Upper lobe of right lung (tissue), 1 donor: ENCODE results near the gene CXCL6. TPM values are rescaled to one million over a fixed set of nuclear protein-coding genes. Genes with fewer than 3 reads are reported as not detected.
A peak's percentile ranks its signal among the peaks of the same experiment; 100 is the strongest.

Experiments
- ATAC-seq: fragments of 200-7000 bp; cut with Tn5 transposase; one replicate; pipeline ENCODE4 v1.9.1; 2020; ENCODE audit warnings: mild to moderate bottlenecking, moderate library complexity
- DNase-seq: peaks from one replicate; pipeline ENCODE4 v3.0.0-alpha.2; 2020
- H3K27ac ChIP-seq: fragments of 200-600 bp; one replicate; pipeline ENCODE4 v1.8.0; 2022
- H3K27me3 ChIP-seq: fragments of 200-600 bp; one replicate; pipeline ENCODE4 v1.8.0; 2022; ENCODE audit warnings: mild to moderate bottlenecking
- H3K36me3 ChIP-seq: fragments of 200-600 bp; one replicate; pipeline ENCODE4 v1.8.0; 2022
- H3K4me1 ChIP-seq: fragments of 200-600 bp; one replicate; pipeline ENCODE4 v1.8.0; 2022
- H3K4me3 ChIP-seq: fragments of 200-600 bp; one replicate; pipeline ENCODE4 v1.8.0; 2022; ENCODE audit warnings: mild to moderate bottlenecking
- H3K9me3 ChIP-seq: fragments of 200-600 bp; one replicate; pipeline ENCODE4 v1.8.0; 2022
- intact Hi-C: fragments of 100-400 bp; cut with DNase I; formaldehyde crosslinking; loops from one replicate; pipeline ENCODE4 v1.11.0; 2022
- total RNA-seq: library from RNA; stranded (reverse); fragmentation: NEBNext Ultra II Directional; extraction: Animal tissue kit (Norgen Biotek cat#: 25700); gene quantifications from one replicate; pipeline ENCODE4 v1.2.1, GENCODE V29; 2021
- TF ChIP-seq, protein P1 (sequence below): fragments of 200-600 bp; IDR thresholded peaks from one replicate; pipeline ENCODE4 v1.8.0; 2022; ENCODE audit warnings: antibody characterized with exemption
- donor health status: DM: no; HTN: yes; CAD: no; lungs with severe emphysema.

The CXCL6 gene
- total RNA-seq, 1 donor from 2014 or later, result not detected

DNA sequence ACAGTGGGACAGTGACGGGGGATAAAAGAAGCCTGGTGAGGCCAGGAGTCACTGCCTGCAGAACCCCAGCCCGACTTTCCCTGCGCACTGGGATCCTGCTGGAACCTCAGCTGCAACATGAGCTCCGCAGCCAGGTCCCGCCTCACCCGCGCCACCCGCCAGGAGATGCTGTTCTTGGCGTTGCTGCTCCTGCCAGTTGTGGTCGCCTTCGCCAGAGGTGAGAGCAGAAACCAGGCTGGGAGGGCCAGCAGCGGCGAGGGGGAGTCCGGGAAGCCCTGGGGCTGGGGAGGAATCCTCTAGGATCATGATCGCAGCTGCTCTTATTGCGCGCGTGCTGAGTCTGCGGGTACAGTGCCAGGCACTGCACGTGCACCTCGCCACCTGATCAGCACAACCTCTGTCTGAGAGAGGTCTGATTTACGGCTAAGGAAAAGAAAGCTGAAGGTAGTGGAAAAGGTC lies 16.8 kb downstream of the CXCL6 start, which contains the start of gene PF4V1:
TSS of gene PF4V1 (plus strand) at position 51 of the 459 bp plus-strand sequence. CDS start at position 118, 67 bp downstream.
- intact Hi-C loops, result no loop called here
- Histone ChIP-seq H3K27me3 (no peaks in the 10 kb centered on the region), H3K36me3 (no peaks in the 10 kb centered on the region), H3K9me3 (no peaks in the 10 kb centered on the region), H3K4me1 (peaks cover 10% of the 10 kb centered on the region), H3K27ac (no peak within 1 kb of the TSS), H3K4me3 (no peak within 1 kb of the TSS)
- peak; percentile 61 for ATAC-seq
- DNase-seq, result peak; percentile 70
- TF ChIP-seq, protein P1, sequence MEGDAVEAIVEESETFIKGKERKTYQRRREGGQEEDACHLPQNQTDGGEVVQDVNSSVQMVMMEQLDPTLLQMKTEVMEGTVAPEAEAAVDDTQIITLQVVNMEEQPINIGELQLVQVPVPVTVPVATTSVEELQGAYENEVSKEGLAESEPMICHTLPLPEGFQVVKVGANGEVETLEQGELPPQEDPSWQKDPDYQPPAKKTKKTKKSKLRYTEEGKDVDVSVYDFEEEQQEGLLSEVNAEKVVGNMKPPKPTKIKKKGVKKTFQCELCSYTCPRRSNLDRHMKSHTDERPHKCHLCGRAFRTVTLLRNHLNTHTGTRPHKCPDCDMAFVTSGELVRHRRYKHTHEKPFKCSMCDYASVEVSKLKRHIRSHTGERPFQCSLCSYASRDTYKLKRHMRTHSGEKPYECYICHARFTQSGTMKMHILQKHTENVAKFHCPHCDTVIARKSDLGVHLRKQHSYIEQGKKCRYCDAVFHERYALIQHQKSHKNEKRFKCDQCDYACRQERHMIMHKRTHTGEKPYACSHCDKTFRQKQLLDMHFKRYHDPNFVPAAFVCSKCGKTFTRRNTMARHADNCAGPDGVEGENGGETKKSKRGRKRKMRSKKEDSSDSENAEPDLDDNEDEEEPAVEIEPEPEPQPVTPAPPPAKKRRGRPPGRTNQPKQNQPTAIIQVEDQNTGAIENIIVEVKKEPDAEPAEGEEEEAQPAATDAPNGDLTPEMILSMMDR, result peak; percentile 15

DNA sequence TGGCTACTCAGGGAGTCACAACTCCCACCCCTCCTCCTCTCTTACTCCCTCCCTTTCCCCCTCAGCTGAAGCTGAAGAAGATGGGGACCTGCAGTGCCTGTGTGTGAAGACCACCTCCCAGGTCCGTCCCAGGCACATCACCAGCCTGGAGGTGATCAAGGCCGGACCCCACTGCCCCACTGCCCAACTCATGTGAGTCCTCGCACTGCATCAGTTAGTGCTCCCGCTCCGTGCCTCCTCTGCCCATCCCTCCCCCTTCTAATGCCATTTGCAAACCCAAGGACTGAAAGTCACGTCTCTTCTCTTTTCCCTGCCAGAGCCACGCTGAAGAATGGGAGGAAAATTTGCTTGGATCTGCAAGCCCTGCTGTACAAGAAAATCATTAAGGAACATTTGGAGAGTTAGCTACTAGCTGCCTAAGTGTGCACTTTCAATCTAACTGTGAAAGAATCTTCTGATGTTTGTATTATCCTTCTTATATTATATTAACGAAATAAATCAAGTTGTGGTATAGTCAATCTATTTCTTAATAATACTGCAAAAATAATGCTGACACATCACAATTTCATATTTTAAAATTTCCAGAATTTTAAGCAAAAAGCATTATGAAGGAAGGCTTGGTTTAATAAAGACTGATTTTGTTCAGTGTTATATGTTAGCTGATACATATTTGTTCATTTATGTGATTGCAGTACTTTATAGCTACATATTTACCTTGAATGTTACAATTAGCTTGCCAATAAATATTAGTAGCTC lies 17.4 kb downstream of the CXCL6 start:
- intact Hi-C loops, result no loop called here
- Histone ChIP-seq H3K27me3 (no peaks in the 10 kb centered on the region), H3K9me3 (no peaks in the 10 kb centered on the region), H3K36me3 (no peaks in the 10 kb centered on the region), H3K27ac (no peak overlapping the region), H3K4me3 (no peak overlapping the region), H3K4me1 (peaks cover 10% of the 10 kb centered on the region)
- DNase-seq (no peak), ATAC-seq (peak; percentile 31)
- TF ChIP-seq, protein P1, result no peak

DNA sequence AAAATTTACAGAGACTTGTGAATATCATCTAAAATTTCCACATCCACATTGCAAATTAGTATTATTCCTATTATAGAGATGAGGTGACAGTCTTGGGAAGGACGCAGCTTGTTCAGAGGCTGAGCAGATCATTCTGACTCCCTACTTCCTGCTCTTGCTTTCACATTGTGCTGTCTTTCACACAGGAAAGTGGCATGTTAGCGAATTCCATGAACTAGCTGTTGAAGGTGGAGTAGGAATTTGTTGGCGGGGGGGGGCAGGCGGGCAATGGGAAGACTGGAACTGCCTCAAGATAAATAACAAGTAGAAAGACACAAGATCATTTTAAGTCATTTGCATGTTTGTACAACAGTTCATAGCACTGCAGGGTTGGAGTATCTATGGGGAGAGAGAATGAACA lies 18.9 kb downstream of the CXCL6 start:
- no peak overlapping the region for H3K27ac ChIP-seq
- TF ChIP-seq, protein P1, result no peak
- no peaks in the 10 kb centered on the region for H3K36me3 ChIP-seq
- H3K4me3 ChIP-seq, result no peak overlapping the region
- no peaks in the 10 kb centered on the region for H3K27me3 ChIP-seq
- intact Hi-C loops, result no loop called here
- no peaks in the 10 kb centered on the region for H3K9me3 ChIP-seq
- ATAC-seq (peak; percentile 31), DNase-seq (no peak)
- H3K4me1 ChIP-seq, result peaks cover 16% of the 10 kb centered on the region

DNA sequence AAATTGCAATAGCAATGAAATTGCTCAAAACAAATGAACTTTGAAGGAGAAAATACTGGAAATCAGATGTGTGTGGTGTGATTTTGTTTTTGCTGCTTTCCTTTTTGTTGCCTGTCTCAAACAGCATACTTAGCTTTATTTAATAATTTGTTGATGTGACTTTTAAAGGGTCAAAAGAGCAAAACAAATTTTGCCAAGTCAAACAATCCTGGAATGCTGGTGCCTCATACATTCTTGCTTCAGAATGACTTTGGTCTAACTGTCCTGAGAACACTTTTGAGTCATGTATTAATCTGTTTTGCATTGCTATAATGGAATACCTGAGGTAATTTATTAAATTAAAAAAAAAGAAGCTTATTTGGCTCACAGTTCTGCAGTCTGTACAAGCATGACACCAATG lies 20.0 kb downstream of the CXCL6 start:
- intact Hi-C loops, result no loop called here
- peak; percentile 24 for ATAC-seq
- TF ChIP-seq, protein P1, result no peak

DNA sequence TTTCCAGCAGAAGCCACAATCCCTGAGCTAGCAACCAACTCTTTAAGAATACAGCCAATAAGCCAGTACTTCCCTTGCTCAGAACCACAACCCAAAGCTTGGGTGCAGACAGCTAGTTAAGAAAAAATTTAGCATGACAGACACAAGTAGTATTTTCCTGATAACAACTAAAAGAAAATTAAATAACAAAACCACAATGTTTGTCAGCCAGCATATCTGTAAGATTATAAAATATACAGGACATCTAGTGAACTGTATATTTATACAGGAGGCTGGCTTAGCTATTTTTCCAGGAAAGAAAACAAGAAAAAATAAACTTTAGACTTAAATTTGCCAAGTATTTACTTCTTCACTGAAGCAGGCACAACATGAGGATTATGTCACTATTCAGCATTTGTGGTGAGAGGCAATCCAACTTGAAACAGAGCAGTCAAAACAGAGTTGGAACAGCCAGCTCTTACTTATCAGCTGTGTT lies 23.2 kb downstream of the CXCL6 start:
- Histone ChIP-seq H3K4me3 (no peak overlapping the region), H3K36me3 (no peaks in the 10 kb centered on the region), H3K27ac (no peak overlapping the region), H3K9me3 (no peaks in the 10 kb centered on the region), H3K27me3 (no peaks in the 10 kb centered on the region), H3K4me1 (peaks cover 16% of the 10 kb centered on the region)
- TF ChIP-seq, protein P1, result no peak
- intact Hi-C loops, result no loop called here
- ATAC-seq (no peak), DNase-seq (no peak)

More for the DNA sequence above, 20.0 kb downstream of the CXCL6 start:
- Histone ChIP-seq H3K36me3 (no peaks in the 10 kb centered on the region), H3K27me3 (no peaks in the 10 kb centered on the region), H3K27ac (no peak overlapping the region), H3K9me3 (no peaks in the 10 kb centered on the region), H3K4me3 (no peak overlapping the region), H3K4me1 (peaks cover 16% of the 10 kb centered on the region)
- no peak for DNase-seq
